HG03025 (cell line): Measurements from ENCODE around the gene ATF1.
"Not testable (repeated sequence)": the region's sequence is repeated elsewhere in the genome, so short reads cannot be mapped to it uniquely, and the experiment has no call there.

Experiments
- ATAC-seq: cut with Tn5 transposase; IDR thresholded peaks from one replicate; pipeline ENCODE4 v1.9.1; 2021; ENCODE audit warnings: mild to moderate bottlenecking, moderate library complexity; ENCODE audit not compliant: unreplicated experiment, low FRiP score

ATF1 gene

DNA sequence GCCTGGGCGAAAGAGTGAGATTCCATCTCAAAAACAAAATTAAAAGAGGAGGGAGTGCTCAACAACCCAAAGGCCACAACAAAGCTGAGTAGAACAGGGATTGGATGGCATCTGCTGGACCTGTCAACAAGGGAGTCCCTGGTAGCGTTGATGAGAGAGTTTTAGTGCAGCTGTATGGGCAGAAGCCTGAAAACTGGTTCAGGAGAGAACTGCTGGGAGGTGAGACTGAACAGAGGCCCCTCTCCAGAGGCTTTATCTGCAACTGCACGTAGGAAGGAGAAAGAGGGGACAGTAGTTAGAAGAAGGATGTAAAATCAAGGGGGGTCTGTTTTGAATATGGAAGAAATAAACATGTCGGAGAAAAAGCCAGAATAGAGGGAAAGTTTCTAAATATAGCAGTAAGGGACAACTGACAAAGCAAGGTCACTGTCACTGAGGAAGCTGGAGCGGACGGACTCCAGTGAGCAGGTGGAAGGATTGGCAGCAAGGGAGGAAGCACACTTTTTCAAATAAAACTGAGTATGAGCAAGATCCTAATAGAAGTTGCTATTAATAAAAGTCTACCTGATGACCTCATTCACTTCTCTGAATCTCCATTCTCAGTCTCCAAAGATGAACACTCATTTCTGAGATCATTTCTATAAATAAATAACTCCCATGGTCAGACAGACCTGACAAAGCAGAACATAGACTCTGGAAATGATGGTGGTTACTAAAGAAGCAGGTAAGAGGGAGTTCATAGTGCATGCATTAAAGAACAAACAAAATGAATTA is 11.8 kb upstream of the ATF1 start:
- ATAC-seq: no peak

DNA sequence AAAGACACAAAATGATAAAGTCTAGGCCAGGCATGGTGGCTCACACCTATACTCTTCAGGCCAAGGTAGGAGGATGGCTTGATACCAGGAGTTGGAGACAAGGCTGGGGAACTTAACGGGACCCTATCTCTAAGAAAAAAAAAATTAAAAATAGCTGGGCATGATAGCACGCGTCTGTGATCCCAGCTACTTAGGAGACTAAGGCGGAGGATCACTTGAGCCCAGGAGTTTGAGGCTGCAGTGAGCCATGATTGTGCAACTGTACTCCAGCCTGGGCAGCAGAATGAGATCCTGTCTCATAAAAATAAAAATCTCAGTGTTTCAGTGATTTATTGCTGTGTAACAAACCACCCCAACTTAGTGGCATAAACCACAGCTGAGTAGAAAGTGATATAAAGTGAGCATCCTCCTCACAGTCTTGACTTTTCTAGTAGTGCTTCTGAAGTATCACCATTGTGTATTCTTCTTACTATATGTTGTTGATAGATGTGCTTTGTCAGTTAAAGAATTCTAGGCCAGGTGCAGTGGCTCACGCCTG is 10.6 kb upstream of the ATF1 start:
- ATAC-seq: no peak

- ATAC-seq: peak; percentile 40
These were observed 589 bp downstream of the ATF1 start for GRCh38 chr12:50764286-50765094.

- ATAC-seq: no peak
These were observed 1.4 kb downstream of the ATF1 start for GRCh38 chr12:50765095-50765911.

DNA sequence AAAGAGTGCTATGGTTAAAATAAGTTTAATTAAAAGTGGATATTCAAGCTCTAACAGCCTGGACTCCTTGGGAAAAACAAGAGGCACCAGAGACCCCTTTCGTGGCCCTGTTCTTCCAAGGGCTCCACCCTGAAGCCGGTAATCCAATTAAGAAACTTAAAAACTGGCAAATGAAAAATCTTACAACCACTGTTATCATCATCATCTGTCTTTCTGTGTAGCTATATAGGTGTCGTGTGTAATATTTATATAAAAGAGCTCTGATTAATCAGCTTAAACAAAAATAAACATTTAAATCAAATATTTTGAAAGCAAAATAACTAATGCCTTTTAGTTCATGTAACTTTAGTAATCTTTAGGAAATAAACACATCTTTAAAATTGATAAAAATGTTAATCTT is 4.5 kb downstream of the ATF1 start:
- no peak for ATAC-seq

DNA sequence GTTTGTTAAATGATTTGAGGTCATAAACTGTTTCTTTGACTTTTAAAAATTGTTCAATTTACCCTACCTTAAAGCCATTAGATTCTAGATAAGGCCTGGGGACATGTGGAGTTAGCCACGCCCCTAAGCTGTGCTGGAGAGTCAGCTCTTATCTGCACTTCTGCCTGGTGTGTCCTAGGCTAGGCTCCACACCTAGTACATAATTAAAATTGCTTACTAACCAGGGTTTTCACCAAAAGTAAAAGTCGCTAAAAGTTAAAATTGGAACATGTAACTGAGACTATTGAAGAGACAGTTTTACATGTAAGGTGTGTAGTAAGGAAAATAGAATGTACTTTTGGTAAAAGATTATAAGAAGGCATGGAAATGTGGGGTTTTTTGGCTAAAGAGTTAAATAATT is 4.9 kb downstream of the ATF1 start:
- ATAC-seq: not testable (repeated sequence)

DNA sequence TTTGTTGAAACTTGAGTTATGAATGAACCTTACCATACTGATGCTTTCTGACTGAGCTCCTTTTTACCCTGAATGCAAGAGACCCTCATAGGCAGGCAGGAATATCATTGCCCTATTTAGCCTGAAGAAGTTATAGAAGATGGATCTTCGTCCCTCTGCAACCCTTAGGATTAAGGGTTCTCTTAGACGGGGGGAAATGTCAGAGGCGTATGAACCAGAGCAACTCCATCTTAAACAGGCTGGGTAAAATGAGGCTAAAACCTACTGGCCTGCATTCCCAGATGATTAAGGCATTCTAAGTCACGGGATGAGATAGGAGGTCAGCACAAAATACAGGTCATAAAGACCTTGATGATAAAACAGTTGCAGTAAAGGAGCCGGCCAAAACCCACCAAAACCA is 7.5 kb downstream of the ATF1 start:
- ATAC-seq: no peak

- ATAC-seq: no peak
These were observed 8.6 kb downstream of the ATF1 start for GRCh38 chr12:50772470-50772869.

GRCh38 chr12:50772877-50773276 is 9.0 kb downstream of the ATF1 start:
- ATAC-seq: no peak

DNA sequence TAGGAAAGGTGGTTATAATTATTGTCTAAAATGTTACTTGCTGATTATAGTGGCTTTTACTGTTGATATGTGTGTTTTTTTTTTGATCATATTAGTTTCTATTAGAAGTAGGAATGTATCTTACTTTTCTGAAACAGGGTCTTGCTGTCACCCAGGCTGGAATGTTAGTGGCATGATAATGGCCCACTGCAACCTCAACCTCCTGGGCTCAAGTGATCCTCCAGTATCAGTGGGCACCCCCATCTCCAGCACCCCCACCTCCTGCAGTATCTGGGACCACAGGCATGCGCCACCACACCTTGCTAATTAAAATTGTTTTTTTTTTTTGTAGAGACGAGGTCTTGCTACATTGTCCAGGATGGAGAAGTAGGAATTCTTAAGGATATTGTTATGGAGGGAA is 11.3 kb downstream of the ATF1 start:
- ATAC-seq: no peak

- no peak for ATAC-seq
These were observed 13.1 kb downstream of the ATF1 start for GRCh38 chr12:50776749-50777728.

DNA sequence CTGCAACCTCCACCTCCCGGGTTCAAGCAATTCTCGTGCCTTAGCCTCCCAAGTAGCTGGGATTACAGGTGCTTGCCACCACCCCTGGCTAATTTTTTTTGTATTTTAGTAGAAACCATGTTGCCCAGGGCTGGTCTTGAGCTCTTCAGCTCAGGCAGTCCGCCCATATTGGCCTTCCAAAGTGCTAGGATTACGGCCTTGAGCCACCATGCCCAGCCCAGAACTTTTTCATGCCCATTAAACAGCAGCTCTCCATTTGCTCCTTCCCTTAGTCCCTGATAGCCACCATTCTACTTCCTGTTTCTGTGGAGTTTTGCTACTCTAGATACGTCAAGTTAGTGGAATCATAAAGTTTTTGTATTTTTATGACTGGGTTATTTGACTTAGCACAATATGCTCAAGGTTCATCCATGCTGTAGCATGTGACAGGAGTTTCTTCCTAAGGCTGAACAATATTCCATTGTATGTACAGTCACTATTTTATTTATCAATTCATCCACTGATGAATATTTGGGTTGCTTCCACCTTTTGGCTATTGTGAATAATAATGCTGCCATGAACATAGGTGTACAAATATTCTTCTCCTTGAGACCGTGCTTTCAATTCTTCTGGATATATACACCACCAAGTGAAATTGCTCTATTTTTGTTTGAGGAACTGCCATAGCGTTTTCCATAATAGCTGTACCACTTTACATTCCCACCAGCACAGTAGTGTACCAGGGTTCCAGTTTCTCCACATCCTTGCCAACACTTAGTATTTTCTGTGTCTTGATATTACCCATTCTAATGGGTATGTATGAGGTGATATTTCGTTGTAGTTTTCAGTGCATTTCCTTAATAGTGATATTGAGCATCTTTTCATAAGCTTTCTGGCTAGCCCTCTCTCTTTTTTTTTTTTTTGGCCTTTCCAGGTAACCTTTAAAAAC is 15.0 kb downstream of the ATF1 start:
- ATAC-seq: no peak

GRCh38 chr12:50780013-50780412 is 16.1 kb downstream of the ATF1 start:
- ATAC-seq: no peak

DNA sequence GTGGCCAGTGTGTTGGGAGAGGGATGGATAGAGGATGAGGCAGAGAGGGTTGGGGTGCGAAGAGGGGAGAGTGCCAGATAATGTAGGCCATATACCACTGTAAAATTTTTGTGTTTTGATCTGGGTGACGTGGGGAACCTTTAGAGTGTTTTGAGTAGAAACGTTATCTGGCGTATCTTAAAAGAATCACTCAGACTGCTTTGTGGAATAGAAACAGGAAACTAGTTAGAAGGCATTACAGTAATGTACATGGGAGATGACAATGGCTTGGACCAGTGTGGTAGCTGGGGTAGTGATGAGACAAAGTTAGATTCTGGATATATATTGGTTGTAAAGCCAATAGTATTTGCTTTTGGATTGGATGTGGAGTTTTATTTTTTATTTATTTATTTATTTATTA is 20.6 kb downstream of the ATF1 start:
- no peak for ATAC-seq

DNA sequence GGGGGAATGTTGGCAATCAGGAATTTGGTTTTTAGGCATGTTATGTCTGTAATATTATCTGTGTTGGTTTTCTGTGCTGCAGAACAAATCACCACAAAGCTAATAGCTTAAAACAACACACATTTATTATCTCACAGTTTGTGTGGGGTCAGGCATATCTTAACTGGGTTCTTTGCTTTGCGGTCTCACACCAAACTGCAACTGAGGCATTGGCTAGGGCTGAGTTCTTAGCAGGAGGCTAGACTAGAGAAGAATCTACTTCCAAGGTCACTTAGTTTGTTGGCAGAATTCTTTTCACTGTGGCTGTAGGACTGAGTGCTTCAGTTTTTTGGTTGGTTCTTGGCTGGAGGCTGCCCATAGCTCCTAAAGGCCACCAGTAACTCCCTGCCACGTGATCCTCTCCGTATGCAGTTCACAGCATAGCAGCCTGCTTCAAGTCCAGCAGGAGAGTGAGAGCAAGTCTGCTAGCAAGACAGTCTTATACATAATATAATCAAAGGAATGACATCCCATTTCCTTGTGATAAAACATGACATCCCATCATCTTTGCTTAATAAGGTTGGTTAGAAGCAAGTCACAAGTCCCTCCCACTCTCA is 21.6 kb downstream of the ATF1 start:
- ATAC-seq: no peak

- no peak for ATAC-seq
These were observed 22.8 kb downstream of the ATF1 start for GRCh38 chr12:50786498-50787231.

DNA sequence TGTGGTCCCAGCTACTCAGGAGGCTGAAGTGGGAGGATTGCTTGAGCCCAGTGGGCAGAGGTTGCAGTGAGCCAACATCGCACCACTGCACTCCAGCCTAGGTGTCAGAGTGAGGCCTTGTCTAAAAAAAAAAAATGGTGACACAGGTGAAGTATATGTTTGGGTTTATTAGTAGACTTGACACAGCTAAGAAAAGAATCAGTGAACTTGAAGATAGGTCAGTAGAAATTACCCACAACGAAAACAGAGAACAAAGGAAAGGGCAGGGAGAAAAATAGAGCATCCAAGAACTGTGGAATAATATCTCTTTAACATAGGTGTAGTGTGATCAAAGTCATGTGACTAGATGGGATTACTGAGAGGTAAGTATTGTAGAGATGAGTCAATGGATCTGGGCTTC is 23.7 kb downstream of the ATF1 start:
- ATAC-seq: no peak

DNA sequence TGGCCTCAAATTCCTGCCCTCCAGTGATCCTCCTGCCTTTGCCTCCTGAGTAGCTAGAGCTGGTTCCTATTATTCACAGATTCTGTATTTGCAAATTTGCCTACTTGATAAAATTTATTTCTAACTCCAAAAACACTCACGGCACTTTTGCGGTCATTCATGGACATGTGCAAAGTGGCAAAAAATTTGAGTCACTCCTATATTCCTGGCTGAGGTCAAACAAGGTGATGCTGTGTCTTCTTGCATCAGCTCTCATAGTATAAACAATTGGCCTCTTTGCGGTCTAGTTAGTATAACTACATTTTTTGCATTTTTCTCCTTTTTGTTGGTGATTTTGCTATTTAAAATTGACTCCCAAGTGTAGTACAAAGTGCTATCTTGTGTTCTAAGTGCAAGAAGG is 24.7 kb downstream of the ATF1 start:
- ATAC-seq: no peak
